Stomach (tissue), 9 donors: ENCODE measurements around the gene BTF3L4. TPM values are rescaled to one million over a fixed set of nuclear protein-coding genes. Genes with fewer than 3 reads are reported as not detected.
"Not testable (repeated sequence)": the region's sequence is repeated elsewhere in the genome, so short reads cannot be mapped to it uniquely, and the experiment has no call there.

Experiments used
- DNase-seq, 2 donors: peaks; one replicate each; pipeline versions ENCODE4 v3.0.0 to v3.0.0-alpha.2; 2013 to 2019
- H3K27ac ChIP-seq, 5 donors: fragments of 200-600 bp in 4 of 5; sonication (generic) in 4 of 5; one replicate each; pipeline ENCODE4 v1.5.1; 2013 to 2019; ENCODE audit warnings: mild to moderate bottlenecking in 1 of 5, moderate library complexity in 1 of 5
- H3K27me3 ChIP-seq, 3 donors: fragments of 200-600 bp; sonication (generic); one replicate each; pipeline ENCODE4 v1.5.1; 2017 to 2019; ENCODE audit warnings: mixed run types in 1 of 3
- H3K36me3 ChIP-seq, 4 donors: fragments of 200-600 bp; sonication (generic); 1 replicate in 3 of 4; 2 replicates in 1 of 4; pipeline ENCODE4 v1.5.1; 2016 to 2019
- H3K4me1 ChIP-seq, 4 donors: fragments of 200-600 bp; sonication (generic); one replicate each; pipeline ENCODE4 v1.5.1; 2016 to 2019
- H3K4me3 ChIP-seq, 4 donors: fragments of 200-600 bp; sonication (generic) in 3 of 4; one replicate each; pipeline ENCODE4 v1.5.1; 2016 to 2019; ENCODE audit warnings: mild to moderate bottlenecking in 1 of 4
- H3K9me3 ChIP-seq, 4 donors: fragments of 200-600 bp; sonication (generic); one replicate each; pipeline ENCODE4 v1.5.1; 2016 to 2019
- EP300 ChIP-seq: sonication (generic); formaldehyde crosslinking; IDR thresholded peaks from one replicate; pipeline ENCODE4 v1.6.1; 2017; ENCODE audit warnings: antibody characterized with exemption
- POLR2A ChIP-seq, 4 donors: fragments of 450-650 bp; IDR thresholded peaks; one replicate each; pipeline ENCODE4 v1.6.1; 2016; ENCODE audit warnings: antibody characterized with exemption in 4 of 4, control low read depth in 2 of 4, mild to moderate bottlenecking in 1 of 4, moderate library complexity in 1 of 4
- POLR2AphosphoS5 ChIP-seq, 3 donors: sonication (generic); formaldehyde crosslinking; IDR thresholded peaks; one replicate each; pipeline ENCODE4 v1.6.1; 2016; ENCODE audit warnings: antibody characterized with exemption in 3 of 3
- WGBS, 5 donors: extraction: QIAGEN DNeasy Blood & Tissue Kit in 3 of 5; methylation state at CpG; one replicate each; pipeline versions ENCODE4 v1.1.5 to v1.1.7; 2013 to 2018; 5-methylcytosine and 5-hydroxymethylcytosine counted together
- intact Hi-C: fragments of 100-400 bp; cut with DNase I; formaldehyde crosslinking; loops from one replicate; pipeline ENCODE4 v1.15.1; 2023; ENCODE audit warnings: low total_unique reads
- polyA plus RNA-seq, 3 donors: library from polyadenylated mRNA; stranded (reverse); fragments of 200-250 nt; gene quantifications; one replicate each; pipeline ENCODE4 v1.2.3, GENCODE V29; 2013
- total RNA-seq, 5 donors: library from RNA; depleted of rRNA; stranded (reverse); fragments of >200 nt; gene quantifications; one replicate each; pipeline versions ENCODE4 v1.1.0 to v1.2.3, GENCODE V29; 2014 to 2016
- TF ChIP-seq, protein P1 (sequence below), 7 experiments: fragments of 450-650 bp in 4 of 7; fragments of 200-600 bp in 3 of 7; sonication (generic) in 3 of 7; IDR thresholded peaks; one replicate each; pipeline ENCODE4 v1.5.1; 2016 to 2019; ENCODE audit warnings: antibody characterized with exemption in 7 of 7, control low read depth in 2 of 7, mild to moderate bottlenecking in 1 of 7
- donor health status: healthy with polysubstance abuse.
- donor health status: Bipolar disorder and iron deficiency.
- donor health status: healthy.

BTF3L4 gene
- total and polyA plus RNA-seq, 8 donors: 6.7 to 287 (median 41.2) TPM

DNA sequence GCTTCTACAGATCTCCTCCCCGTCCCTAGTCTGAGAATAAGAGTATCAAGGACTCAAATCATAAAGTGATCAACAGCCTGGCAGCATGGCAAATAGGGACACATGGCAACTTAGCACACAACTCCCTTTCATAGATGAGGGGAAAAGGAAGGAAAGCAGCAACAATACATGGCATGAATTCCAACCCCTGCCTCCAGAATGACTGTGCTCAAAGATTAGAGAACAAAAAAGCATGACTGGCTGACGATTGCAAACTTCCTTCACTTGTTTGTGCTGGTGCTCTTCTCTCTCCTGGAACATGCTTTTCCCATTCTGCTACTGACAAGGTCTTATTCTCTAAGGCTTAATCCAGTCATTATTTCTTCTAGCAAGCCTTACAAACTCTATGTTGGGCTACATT, 34.0 kb upstream of the BTF3L4 start:
- no peak overlapping the region for H3K27ac ChIP-seq
- no peaks in the 10 kb centered on the region for H3K4me1 ChIP-seq
- 68 to 84% (median 74%) methylated on average over 2 of the region's 2 CpGs for WGBS, 5 donors
- no peak overlapping the region for H3K4me3 ChIP-seq
- TF ChIP-seq POLR2AphosphoS5 (IDR thresholded peaks at IDR 0.05) (no peak), POLR2A (IDR thresholded peaks at IDR 0.05) (no peak), EP300 (no peak)
- peaks cover 35 to 76% (median 68%) of the 10 kb centered on the region in 4 donors for H3K36me3 ChIP-seq
- intact Hi-C loops: no loop called here
- DNase-seq: no peak
- H3K9me3 ChIP-seq: no peaks in the 10 kb centered on the region
- H3K27me3 ChIP-seq: no peaks in the 10 kb centered on the region

DNA sequence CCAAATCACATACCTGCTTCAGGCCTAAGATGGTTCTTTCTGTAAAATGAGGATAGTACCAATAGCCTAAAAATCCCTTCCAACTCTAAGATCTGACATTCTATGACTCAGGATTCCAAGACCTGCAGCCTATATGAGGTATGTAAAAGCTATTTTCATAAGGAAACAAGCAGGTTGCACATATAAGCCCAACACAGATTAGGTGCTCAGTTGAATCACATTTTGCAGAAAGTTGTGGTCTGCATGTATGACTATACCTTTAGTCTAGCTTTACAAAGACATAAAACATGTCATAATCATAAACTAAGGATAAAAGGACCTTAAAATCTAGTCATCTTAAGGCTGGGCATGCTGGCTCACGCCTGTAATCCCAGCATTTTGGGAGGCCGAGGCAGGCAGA, 29.8 kb upstream of the BTF3L4 start:
- TF ChIP-seq EP300 (no peak), POLR2AphosphoS5 (IDR thresholded peaks at IDR 0.05) (no peak), POLR2A (IDR thresholded peaks at IDR 0.05) (no peak)
- TF ChIP-seq, protein P1, sequence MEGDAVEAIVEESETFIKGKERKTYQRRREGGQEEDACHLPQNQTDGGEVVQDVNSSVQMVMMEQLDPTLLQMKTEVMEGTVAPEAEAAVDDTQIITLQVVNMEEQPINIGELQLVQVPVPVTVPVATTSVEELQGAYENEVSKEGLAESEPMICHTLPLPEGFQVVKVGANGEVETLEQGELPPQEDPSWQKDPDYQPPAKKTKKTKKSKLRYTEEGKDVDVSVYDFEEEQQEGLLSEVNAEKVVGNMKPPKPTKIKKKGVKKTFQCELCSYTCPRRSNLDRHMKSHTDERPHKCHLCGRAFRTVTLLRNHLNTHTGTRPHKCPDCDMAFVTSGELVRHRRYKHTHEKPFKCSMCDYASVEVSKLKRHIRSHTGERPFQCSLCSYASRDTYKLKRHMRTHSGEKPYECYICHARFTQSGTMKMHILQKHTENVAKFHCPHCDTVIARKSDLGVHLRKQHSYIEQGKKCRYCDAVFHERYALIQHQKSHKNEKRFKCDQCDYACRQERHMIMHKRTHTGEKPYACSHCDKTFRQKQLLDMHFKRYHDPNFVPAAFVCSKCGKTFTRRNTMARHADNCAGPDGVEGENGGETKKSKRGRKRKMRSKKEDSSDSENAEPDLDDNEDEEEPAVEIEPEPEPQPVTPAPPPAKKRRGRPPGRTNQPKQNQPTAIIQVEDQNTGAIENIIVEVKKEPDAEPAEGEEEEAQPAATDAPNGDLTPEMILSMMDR (IDR thresholded peaks at IDR 0.05): no peak
- H3K9me3 ChIP-seq: no peaks in the 10 kb centered on the region
- no peak overlapping the region for H3K27ac ChIP-seq
- 96 to 100% (median 98%) methylated on average over 2 of the region's 2 CpGs for WGBS, 5 donors
- no peaks in the 10 kb centered on the region for H3K27me3 ChIP-seq
- no peak overlapping the region for H3K4me3 ChIP-seq
- peaks cover 26 to 65% (median 53%) of the 10 kb centered on the region in 4 donors for H3K36me3 ChIP-seq
- intact Hi-C loops: no loop called here
- H3K4me1 ChIP-seq: peaks cover 13 to 32% (median 28%) of the 10 kb centered on the region in 4 donors
- DNase-seq: no peak

DNA sequence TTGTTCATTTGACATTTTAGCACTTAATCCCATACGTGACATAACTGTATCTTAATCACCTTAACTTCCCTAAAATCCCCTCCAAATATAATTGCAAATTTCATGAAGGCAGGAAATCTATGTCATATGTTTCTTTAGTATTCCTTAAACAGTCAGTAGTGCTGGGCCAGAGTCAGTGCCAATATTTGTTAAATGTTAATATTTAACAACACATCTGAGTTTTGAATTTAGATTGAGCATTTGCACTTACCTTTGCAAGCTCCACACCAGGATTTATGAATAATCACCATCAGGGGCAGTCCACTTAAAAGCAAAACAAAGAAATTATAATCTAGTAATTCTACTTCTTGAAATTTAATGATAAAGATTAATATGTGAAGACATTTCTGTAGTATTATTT, 27.8 kb upstream of the BTF3L4 start:
- peaks cover 29 to 49% (median 44%) of the 10 kb centered on the region in 4 donors for H3K4me1 ChIP-seq
- H3K9me3 ChIP-seq: no peaks in the 10 kb centered on the region
- H3K27ac ChIP-seq: peak overlapping the region in 4 of 5 donors; percentile 46 to 57 (median 53)
- H3K36me3 ChIP-seq: peaks cover 14 to 45% (median 33%) of the 10 kb centered on the region in 4 donors
- H3K4me3 ChIP-seq: no peak overlapping the region
- WGBS, 5 donors: 20 to 63% (median 41%) methylated on average over 1 of the region's 1 CpG
- peak in 1 of 2 donors; percentile 48 for DNase-seq
- no peaks in the 10 kb centered on the region for H3K27me3 ChIP-seq
- TF ChIP-seq POLR2A (IDR thresholded peaks at IDR 0.05) (no peak), POLR2AphosphoS5 (IDR thresholded peaks at IDR 0.05) (no peak), EP300 (no peak)
- TF ChIP-seq, protein P1 (IDR thresholded peaks at IDR 0.05): no peak
- intact Hi-C loops: no loop called here

DNA sequence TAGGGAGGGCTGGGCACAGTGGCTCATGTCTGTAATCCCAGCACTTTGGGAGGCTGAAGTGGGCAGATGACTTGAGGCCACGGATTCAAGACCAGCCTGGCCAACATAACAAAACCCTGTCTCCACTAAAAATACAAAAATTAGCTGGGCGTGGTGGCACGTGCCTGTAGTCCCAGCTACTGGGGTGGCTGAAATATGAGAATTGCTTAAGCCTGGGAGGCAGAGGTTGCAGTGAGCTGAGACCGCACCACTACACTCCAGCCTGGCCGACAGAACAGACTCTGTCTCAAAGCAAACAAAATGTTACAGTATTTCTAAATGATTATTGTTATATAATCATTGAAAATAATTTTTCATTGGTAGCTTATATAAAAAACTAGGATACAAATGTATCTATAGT, 27.3 kb upstream of the BTF3L4 start:
- H3K4me1 ChIP-seq: peaks cover 29 to 51% (median 44%) of the 10 kb centered on the region in 4 donors
- H3K4me3 ChIP-seq, H3K27me3 ChIP-seq, H3K9me3 ChIP-seq, intact Hi-C loops: not testable (repeated sequence)
- 35 to 61% (median 57%) methylated on average over 5 of the region's 5 CpGs for WGBS, 5 donors
- peaks cover 8 to 39% (median 28%) of the 10 kb centered on the region in 4 donors for H3K36me3 ChIP-seq
- H3K27ac ChIP-seq: peak overlapping the region; percentile 45 to 57 (median 49)
- DNase-seq: peak; percentile 18 to 26

DNA sequence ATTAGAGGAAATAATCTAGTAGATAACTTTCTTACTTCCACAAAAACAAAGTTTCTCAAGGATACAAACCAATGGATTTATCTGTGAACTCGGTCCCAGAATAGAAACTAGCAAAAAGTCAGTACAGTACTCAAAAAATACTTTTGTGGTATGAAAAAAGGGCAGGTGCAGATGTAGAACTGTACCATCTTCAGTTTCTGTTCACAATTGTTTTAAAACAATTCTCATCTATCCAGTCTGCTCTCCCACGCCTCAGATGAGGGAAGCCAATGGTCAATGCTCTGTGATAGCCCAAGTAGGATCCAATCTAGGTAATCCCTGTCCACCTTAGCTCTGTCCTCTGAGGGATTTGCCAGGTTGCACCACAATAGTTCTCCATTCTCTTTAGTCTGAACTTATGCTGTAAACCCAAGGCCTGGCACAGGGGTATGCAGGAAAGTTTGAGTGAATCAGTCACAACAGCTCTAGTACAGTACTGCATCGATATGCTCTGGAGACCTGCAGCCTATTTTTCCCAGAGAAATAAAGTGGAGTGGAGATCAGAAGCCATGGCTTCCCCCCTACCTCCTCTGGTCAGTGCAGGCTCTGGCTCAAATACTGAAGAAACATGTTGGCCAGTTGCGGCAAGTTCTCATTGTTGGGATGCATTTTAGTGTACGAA, 23.8 kb upstream of the BTF3L4 start:
- DNase-seq: peak in 1 of 2 donors; percentile 6
- peak overlapping the region; percentile 90 to 94 (median 92) for H3K27ac ChIP-seq
- H3K27me3 ChIP-seq: no peaks in the 10 kb centered on the region
- TF ChIP-seq EP300 (no peak), POLR2A (IDR thresholded peaks at IDR 0.05) (no peak), POLR2AphosphoS5 (IDR thresholded peaks at IDR 0.05) (no peak)
- TF ChIP-seq, protein P1 (IDR thresholded peaks at IDR 0.05): no peak
- peaks cover 29 to 57% (median 46%) of the 10 kb centered on the region in 4 donors for H3K4me1 ChIP-seq
- intact Hi-C loops: no loop called here
- WGBS, 5 donors: 29 to 42% (median 36%) methylated on average over 5 of the region's 5 CpGs
- peaks cover 0 to 17% (median 9%) of the 10 kb centered on the region in 4 donors for H3K36me3 ChIP-seq
- peak overlapping the region; percentile 70 to 86 (median 81) for H3K4me3 ChIP-seq
- no peaks in the 10 kb centered on the region for H3K9me3 ChIP-seq
